ENCODE measurements around the gene C2CD2L.

- TF ChIP-seq HDGF (IDR thresholded peaks at IDR 0.05; ENCODE audit: borderline replicate concordance) (no peak), SUZ12 (IDR thresholded peaks at IDR 0.05) (no peak), ZNF384 (IDR thresholded peaks at IDR 0.05) (no peak), FOXM1 (IDR thresholded peaks at IDR 0.05; ENCODE audit: borderline replicate concordance) (no peak), BHLHE40 (IDR thresholded peaks at IDR 0.05; ENCODE audit: borderline replicate concordance) (no peak)
Observed at GRCh38 chr11:119100246-119100970, 6.7 kb upstream of the C2CD2L start.
